Caco-2 (cell line): ENCODE results near the gene HMGXB4. TPM values are rescaled to one million over a fixed set of nuclear protein-coding genes. Genes with fewer than 3 reads are reported as not detected.

Experiments
- BruUV-seq: library from RNA; stranded (reverse); fragments of 400-500 nt; replicated peaks from 2 replicates; lab custom pipeline; 2021; lab: Mats Ljungman, UMichigan
- CTCF ChIA-PET: fragments of 300-600 bp; sonication (Branson Sonifier 250); formaldehyde crosslinking; loops from one replicate; lab custom pipeline; 2022; ENCODE audit warnings: antibody characterized with exemption; lab: Charles Lee
- POLR2A ChIA-PET: fragments of 300-600 bp; sonication (Branson Sonifier 250); formaldehyde crosslinking; loops from one replicate; lab custom pipeline; 2022; ENCODE audit warnings: antibody characterized with exemption; lab: Charles Lee
- DNase-seq, 2 experiments: peaks; one replicate each; pipeline versions ENCODE4 v3.0.0 to v3.0.0-alpha.2; 2020 to 2022
- H3K27me3 ChIP-seq: replicated peaks from 2 replicates; pipeline ENCODE4 v1.6.0; 2011; ENCODE audit warnings: low read length; ENCODE audit not compliant: control insufficient read depth, insufficient read depth
- H3K36me3 ChIP-seq: 2 replicates; pipeline ENCODE4 v1.5.1; 2011; ENCODE audit warnings: low read length; ENCODE audit not compliant: control insufficient read depth, insufficient read depth
- H3K4me1 ChIP-seq: fragments of 250-450 bp; sonication (Bioruptor Pico); 2 replicates; pipeline ENCODE4 v1.5.1; 2020; ENCODE audit warnings: mild to moderate bottlenecking
- H3K4me3 ChIP-seq: 2 replicates; pipeline ENCODE4 v1.5.1; 2011; ENCODE audit warnings: low read depth, mild to moderate bottlenecking, control low read depth, low read length
- H3K9me3 ChIP-seq: fragments of 250-450 bp; sonication (Bioruptor Pico); 2 replicates; pipeline ENCODE4 v1.5.1; 2020; ENCODE audit warnings: mild to moderate bottlenecking, moderate library complexity
- H3K27ac Mint-ChIP-seq: one replicate; pipeline ENCODE4 v1.8.0; 2022; ENCODE audit warnings: mixed read lengths; ENCODE audit not compliant: unreplicated experiment
- H3K27me3 Mint-ChIP-seq: one replicate; pipeline ENCODE4 v1.8.0; 2022; ENCODE audit warnings: mixed read lengths; ENCODE audit not compliant: insufficient read depth, unreplicated experiment
- H3K36me3 Mint-ChIP-seq: one replicate; pipeline ENCODE4 v1.8.0; 2022; ENCODE audit warnings: mild to moderate bottlenecking, mixed read lengths; ENCODE audit not compliant: insufficient read depth, unreplicated experiment
- H3K4me1 Mint-ChIP-seq: one replicate; pipeline ENCODE4 v1.8.0; 2022; ENCODE audit warnings: low read depth, mixed read lengths; ENCODE audit not compliant: unreplicated experiment
- H3K4me3 Mint-ChIP-seq: one replicate; pipeline ENCODE4 v1.8.0; 2022; ENCODE audit warnings: mild to moderate bottlenecking, moderate library complexity, mixed read lengths; ENCODE audit not compliant: unreplicated experiment
- H3K9me3 Mint-ChIP-seq: one replicate; pipeline ENCODE4 v1.8.0; 2022; ENCODE audit warnings: mixed read lengths; ENCODE audit not compliant: unreplicated experiment
- intact Hi-C: fragments of 100-400 bp; cut with micrococcal nuclease; formaldehyde crosslinking; loops from one replicate; pipeline ENCODE4 v1.10.0; 2022; ENCODE audit not compliant: unreplicated experiment
- total RNA-seq: library from RNA; stranded (reverse); gene quantifications from 2 replicates; pipeline ENCODE4 v1.2.3, GENCODE V29; 2022
- TF ChIP-seq, protein P1 (sequence below), 2 experiments: fragments of 200-600 bp in 1 of 2; IDR thresholded peaks; 1 replicate in 1 of 2; 2 replicates in 1 of 2; pipeline versions ENCODE4 v1.5.1 to v1.8.0; 2011 to 2022; ENCODE audit warnings: antibody characterized with exemption in 1 of 2, control low read depth in 1 of 2, inconsistent platforms in 1 of 2, low read depth in 1 of 2, low read length in 1 of 2, mild to moderate bottlenecking in 1 of 2, moderate library complexity in 1 of 2; ENCODE audit not compliant: insufficient read depth in 1 of 2, severe bottlenecking in 1 of 2, unreplicated experiment in 1 of 2

Gene HMGXB4
- total RNA-seq, 1 experiment from 2014 or later: 22.3 TPM

DNA sequence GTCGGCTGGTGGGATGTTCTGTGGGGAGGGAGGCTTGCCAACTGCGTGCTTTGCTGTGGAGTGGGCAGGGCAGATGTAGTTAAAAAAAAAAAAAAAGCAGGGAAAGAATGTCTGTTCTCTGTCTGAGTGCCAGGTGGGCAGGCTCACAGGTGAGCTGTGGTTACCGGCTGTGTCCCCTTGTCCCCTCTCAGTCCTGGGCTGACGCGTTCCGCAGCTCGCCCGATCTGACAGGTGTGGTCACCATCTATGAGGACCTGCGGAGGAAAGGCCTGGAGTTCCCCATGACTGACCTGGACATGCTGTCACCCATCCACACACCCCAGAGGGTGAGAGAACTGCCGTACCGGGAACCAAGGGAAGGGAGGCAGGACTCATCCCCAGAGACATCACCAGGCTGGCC, 66.0 kb downstream of the HMGXB4 start:
- Mint-ChIP-seq H3K36me3 (peaks cover 22% of the 10 kb centered on the region), H3K4me1 (no peaks in the 10 kb centered on the region), H3K9me3 (no peaks in the 10 kb centered on the region), H3K27ac (no peak overlapping the region), H3K27me3 (no peaks in the 10 kb centered on the region), H3K4me3 (no peak overlapping the region)
- ChIA-PET POLR2A (no interaction called here), CTCF (no interaction called here)
- BruUV-seq: no TSS peak
- TF ChIP-seq, protein P1, sequence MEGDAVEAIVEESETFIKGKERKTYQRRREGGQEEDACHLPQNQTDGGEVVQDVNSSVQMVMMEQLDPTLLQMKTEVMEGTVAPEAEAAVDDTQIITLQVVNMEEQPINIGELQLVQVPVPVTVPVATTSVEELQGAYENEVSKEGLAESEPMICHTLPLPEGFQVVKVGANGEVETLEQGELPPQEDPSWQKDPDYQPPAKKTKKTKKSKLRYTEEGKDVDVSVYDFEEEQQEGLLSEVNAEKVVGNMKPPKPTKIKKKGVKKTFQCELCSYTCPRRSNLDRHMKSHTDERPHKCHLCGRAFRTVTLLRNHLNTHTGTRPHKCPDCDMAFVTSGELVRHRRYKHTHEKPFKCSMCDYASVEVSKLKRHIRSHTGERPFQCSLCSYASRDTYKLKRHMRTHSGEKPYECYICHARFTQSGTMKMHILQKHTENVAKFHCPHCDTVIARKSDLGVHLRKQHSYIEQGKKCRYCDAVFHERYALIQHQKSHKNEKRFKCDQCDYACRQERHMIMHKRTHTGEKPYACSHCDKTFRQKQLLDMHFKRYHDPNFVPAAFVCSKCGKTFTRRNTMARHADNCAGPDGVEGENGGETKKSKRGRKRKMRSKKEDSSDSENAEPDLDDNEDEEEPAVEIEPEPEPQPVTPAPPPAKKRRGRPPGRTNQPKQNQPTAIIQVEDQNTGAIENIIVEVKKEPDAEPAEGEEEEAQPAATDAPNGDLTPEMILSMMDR (IDR thresholded peaks at IDR 0.05; ENCODE audit: insufficient read depth in 1 of 2, low read depth in 1 of 2, low read length in 1 of 2, severe bottlenecking in 1 of 2, unreplicated experiment in 1 of 2): no peak
- no peak overlapping the region for H3K4me3 ChIP-seq
- H3K4me1 ChIP-seq: no peaks in the 10 kb centered on the region
- H3K9me3 ChIP-seq: no peaks in the 10 kb centered on the region
- no peaks in the 10 kb centered on the region for H3K27me3 ChIP-seq
- intact Hi-C loops: no loop called here
- peaks cover 4% of the 10 kb centered on the region for H3K36me3 ChIP-seq
- DNase-seq: no peak

DNA sequence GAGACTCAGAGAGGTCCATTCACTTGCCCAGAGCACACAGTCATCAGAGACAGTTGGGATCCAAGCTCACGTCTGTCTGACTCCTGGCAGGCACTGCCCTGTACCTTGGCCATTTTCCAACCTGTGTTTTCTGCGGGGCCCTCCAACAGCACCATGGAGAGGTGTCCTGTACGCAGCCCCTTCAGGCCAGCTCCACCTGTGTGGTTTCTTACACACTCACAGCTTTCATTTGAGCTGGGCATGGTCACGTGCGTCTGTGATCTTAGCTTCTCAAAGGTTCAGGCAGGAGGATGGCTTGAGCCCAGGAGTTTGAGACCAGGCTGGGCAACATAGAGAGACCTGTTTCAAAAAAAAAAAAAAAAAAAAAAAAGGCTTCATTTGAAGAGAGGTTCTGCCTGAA, 66.8 kb downstream of the HMGXB4 start:
- CTCF ChIA-PET: no interaction called here

DNA sequence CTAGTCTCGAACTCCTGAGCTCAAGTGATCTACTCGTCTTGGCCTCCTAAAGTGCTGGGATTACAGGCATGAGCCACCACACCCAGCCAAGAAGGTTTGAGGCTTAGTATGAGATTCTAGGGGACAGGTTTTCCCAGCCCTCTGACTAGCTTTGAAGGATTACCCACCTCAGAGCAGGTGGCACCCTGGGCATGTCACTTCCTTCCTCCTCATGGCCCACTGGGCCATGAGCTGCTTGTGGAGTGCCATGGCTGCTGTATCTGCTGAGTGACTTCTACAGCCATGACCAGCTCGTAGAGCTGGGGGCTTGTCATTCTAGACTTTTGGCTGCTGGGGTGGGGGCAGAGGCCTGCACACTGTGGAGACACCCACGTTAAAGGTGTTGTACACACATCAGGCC, 67.5 kb downstream of the HMGXB4 start:
- CTCF ChIA-PET: no interaction called here
- peaks cover 22% of the 10 kb centered on the region for H3K36me3 Mint-ChIP-seq
- H3K4me1 Mint-ChIP-seq: no peaks in the 10 kb centered on the region
- H3K4me3 ChIP-seq: no peak overlapping the region
- no peaks in the 10 kb centered on the region for H3K9me3 Mint-ChIP-seq
- TF ChIP-seq, protein P1 (IDR thresholded peaks at IDR 0.05; ENCODE audit: insufficient read depth in 1 of 2, low read depth in 1 of 2, low read length in 1 of 2, severe bottlenecking in 1 of 2, unreplicated experiment in 1 of 2): no peak
- no peaks in the 10 kb centered on the region for H3K4me1 ChIP-seq
- POLR2A ChIA-PET: no interaction called here
- no peak overlapping the region for H3K27ac Mint-ChIP-seq
- no TSS peak for BruUV-seq
- H3K36me3 ChIP-seq: peaks cover 3% of the 10 kb centered on the region
- no peaks in the 10 kb centered on the region for H3K27me3 ChIP-seq
- H3K9me3 ChIP-seq: no peaks in the 10 kb centered on the region
- intact Hi-C loops: no loop called here
- H3K27me3 Mint-ChIP-seq: no peaks in the 10 kb centered on the region
- DNase-seq: no peak
- H3K4me3 Mint-ChIP-seq: no peak overlapping the region

More for the DNA sequence above, 66.8 kb downstream of the HMGXB4 start:
- Mint-ChIP-seq H3K27ac (no peak overlapping the region), H3K4me1 (no peaks in the 10 kb centered on the region), H3K9me3 (no peaks in the 10 kb centered on the region), H3K27me3 (no peaks in the 10 kb centered on the region), H3K4me3 (no peak overlapping the region), H3K36me3 (peaks cover 22% of the 10 kb centered on the region)
- Histone ChIP-seq H3K36me3 (peaks cover 3% of the 10 kb centered on the region), H3K9me3 (no peaks in the 10 kb centered on the region), H3K27me3 (no peaks in the 10 kb centered on the region), H3K4me1 (no peaks in the 10 kb centered on the region), H3K4me3 (no peak overlapping the region)
- DNase-seq: no peak
- TF ChIP-seq, protein P1 (IDR thresholded peaks at IDR 0.05; ENCODE audit: insufficient read depth in 1 of 2, low read depth in 1 of 2, low read length in 1 of 2, severe bottlenecking in 1 of 2, unreplicated experiment in 1 of 2): no peak
- BruUV-seq: no TSS peak
- POLR2A ChIA-PET: no interaction called here
- intact Hi-C loops: no loop called here
